Endodermal cell (in vitro differentiated cells): ENCODE results near the gene FOXL3. TPM values are rescaled to one million over a fixed set of nuclear protein-coding genes. Genes with fewer than 3 reads are reported as not detected.

Experiments used
- DNase-seq: peaks from one replicate; pipeline ENCODE4 v3.0.0-alpha.2; 2017
- H3K27ac ChIP-seq: 2 replicates; pipeline ENCODE4 v1.5.1; 2013; ENCODE audit warnings: mild to moderate bottlenecking, low read depth, low read length, moderate library complexity
- H3K27me3 ChIP-seq: 2 replicates; pipeline ENCODE4 v1.6.1; 2013; ENCODE audit warnings: mild to moderate bottlenecking, low read length, moderate library complexity; ENCODE audit not compliant: insufficient read depth, control insufficient read depth, poor library complexity, severe bottlenecking
- H3K36me3 ChIP-seq: 2 replicates; pipeline ENCODE4 v1.7.0; 2013; ENCODE audit warnings: mild to moderate bottlenecking, low read length, moderate library complexity; ENCODE audit not compliant: control insufficient read depth, insufficient read depth
- H3K4me1 ChIP-seq: one replicate; pipeline ENCODE4 v1.7.0; 2013; ENCODE audit warnings: low read length; ENCODE audit not compliant: control insufficient read depth, insufficient read depth
- H3K4me3 ChIP-seq: 2 replicates; pipeline ENCODE4 v1.5.1; 2013; ENCODE audit warnings: mild to moderate bottlenecking, low read length, moderate library complexity
- H3K9ac ChIP-seq: 2 replicates; pipeline ENCODE4 v1.6.1; 2013; ENCODE audit warnings: mild to moderate bottlenecking, low read length, moderate library complexity; ENCODE audit not compliant: poor library complexity, severe bottlenecking; ENCODE audit errors: extremely low read depth
- H3K9me3 ChIP-seq: 2 replicates; pipeline ENCODE4 v1.6.1; 2013; ENCODE audit warnings: mild to moderate bottlenecking, low read length, moderate library complexity; ENCODE audit not compliant: control insufficient read depth
- H3K27ac Mint-ChIP-seq: 2 replicates; pipeline ENCODE4 v1.8.0; 2020; ENCODE audit warnings: mixed read lengths
- H3K27me3 Mint-ChIP-seq: 2 replicates; pipeline ENCODE4 v1.8.0; 2021; ENCODE audit warnings: mild to moderate bottlenecking, mixed read lengths; ENCODE audit not compliant: insufficient read depth
- H3K36me3 Mint-ChIP-seq: 2 replicates; pipeline ENCODE4 v1.8.0; 2020; ENCODE audit warnings: low read depth, mixed read lengths
- H3K4me1 Mint-ChIP-seq: 2 replicates; pipeline ENCODE4 v1.8.0; 2020; ENCODE audit warnings: mixed read lengths
- H3K4me3 Mint-ChIP-seq: 2 replicates; pipeline ENCODE4 v1.8.0; 2020; ENCODE audit warnings: mild to moderate bottlenecking, moderate library complexity, mixed read lengths
- H3K9me3 Mint-ChIP-seq: 2 replicates; pipeline ENCODE4 v1.8.0; 2020; ENCODE audit warnings: mild to moderate bottlenecking, mixed read lengths
- WGBS, 2 experiments: methylation state at CpG; one replicate each; pipeline versions ENCODE4 v1.1.5 to v1.1.7; 2013; ENCODE audit warnings: missing lambda C conversion rate in 2 of 2, mixed read lengths in 1 of 2; ENCODE audit not compliant: insufficient coverage in 1 of 2, insufficient read length in 1 of 2; 5-methylcytosine and 5-hydroxymethylcytosine counted together
- total RNA-seq, 2 donors: library from RNA; stranded (reverse); fragmentation: NEBNext Ultra II Directional in 1 of 2; extraction: Animal tissue kit (Norgen Biotek cat#: 25700) in 1 of 2; gene quantifications; 2 replicates in 1 of 2; 3 replicates in 1 of 2; pipeline ENCODE4 v1.2.1, GENCODE V29; 2021
- TF ChIP-seq, protein P1 (sequence below): fragments of 200-600 bp; sonication (generic); conservative IDR thresholded peaks from 2 replicates; pipeline ENCODE4 v1.5.0; 2021; ENCODE audit warnings: antibody characterized with exemption, mild to moderate bottlenecking

Gene FOXL3
- total RNA-seq, 2 donors from 2014 or later, result not detected

GRCh38 chr7:289209-289755, 688 bp upstream of the FOXL3 start:
- no peaks in the 10 kb centered on the region for H3K36me3 Mint-ChIP-seq
- Histone ChIP-seq H3K4me3 (no peak overlapping the region), H3K27me3 (peaks cover 47% of the 10 kb centered on the region), H3K4me1 (no peaks in the 10 kb centered on the region), H3K27ac (no peak overlapping the region), H3K9ac (no peak overlapping the region), H3K36me3 (no peaks in the 10 kb centered on the region), H3K9me3 (no peaks in the 10 kb centered on the region)
- WGBS, 2 experiments, result 87% methylated on average over 25 to 46 of the region's 46 CpGs
- H3K4me3 Mint-ChIP-seq, result no peak overlapping the region
- H3K9me3 Mint-ChIP-seq, result no peaks in the 10 kb centered on the region
- TF ChIP-seq, protein P1, sequence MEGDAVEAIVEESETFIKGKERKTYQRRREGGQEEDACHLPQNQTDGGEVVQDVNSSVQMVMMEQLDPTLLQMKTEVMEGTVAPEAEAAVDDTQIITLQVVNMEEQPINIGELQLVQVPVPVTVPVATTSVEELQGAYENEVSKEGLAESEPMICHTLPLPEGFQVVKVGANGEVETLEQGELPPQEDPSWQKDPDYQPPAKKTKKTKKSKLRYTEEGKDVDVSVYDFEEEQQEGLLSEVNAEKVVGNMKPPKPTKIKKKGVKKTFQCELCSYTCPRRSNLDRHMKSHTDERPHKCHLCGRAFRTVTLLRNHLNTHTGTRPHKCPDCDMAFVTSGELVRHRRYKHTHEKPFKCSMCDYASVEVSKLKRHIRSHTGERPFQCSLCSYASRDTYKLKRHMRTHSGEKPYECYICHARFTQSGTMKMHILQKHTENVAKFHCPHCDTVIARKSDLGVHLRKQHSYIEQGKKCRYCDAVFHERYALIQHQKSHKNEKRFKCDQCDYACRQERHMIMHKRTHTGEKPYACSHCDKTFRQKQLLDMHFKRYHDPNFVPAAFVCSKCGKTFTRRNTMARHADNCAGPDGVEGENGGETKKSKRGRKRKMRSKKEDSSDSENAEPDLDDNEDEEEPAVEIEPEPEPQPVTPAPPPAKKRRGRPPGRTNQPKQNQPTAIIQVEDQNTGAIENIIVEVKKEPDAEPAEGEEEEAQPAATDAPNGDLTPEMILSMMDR, result no peak
- H3K27ac Mint-ChIP-seq, result no peak overlapping the region
- peak; percentile 15 for DNase-seq
- H3K27me3 Mint-ChIP-seq, result peaks cover 81% of the 10 kb centered on the region
- H3K4me1 Mint-ChIP-seq, result no peaks in the 10 kb centered on the region

DNA sequence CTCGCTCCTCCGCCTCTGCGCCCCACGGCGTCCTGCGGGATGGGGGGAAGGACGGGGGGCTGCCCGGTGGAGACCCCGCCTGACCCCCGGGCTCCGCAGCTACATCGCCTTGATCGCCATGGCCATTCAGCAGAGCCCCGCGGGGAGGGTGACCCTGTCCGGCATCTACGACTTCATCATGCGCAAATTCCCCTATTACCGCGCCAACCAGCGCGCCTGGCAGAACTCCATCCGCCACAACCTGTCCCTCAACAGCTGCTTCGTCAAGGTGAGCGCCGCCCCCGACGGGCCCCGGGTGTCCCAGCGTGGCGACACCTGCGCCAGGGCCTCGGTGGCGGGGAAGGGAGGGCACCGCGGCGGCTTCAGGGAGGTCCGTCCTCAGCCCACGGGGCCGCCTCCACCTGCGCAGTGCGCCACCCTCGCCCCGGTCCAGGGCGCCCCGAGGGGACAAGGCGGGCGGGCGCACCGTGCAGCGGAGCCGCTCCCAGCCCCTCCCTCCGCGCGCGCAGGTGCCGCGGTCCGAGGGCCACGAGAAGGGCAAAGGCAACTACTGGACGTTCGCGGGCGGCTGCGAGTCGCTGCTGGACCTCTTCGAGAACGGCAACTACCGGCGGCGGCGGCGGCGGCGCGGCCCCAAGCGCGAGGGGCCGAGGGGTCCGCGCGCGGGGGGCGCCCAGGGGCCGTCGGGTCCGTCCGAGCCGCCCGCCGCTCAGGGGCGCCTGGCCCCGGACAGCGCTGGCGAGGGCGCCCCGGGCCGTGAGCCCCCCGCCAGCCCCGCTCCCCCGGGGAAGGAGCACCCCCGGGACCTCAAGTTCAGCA, 793 bp downstream of the FOXL3 start:
- no peak overlapping the region for H3K27ac ChIP-seq
- H3K36me3 ChIP-seq, result no peaks in the 10 kb centered on the region
- H3K27me3 Mint-ChIP-seq, result peaks cover 75% of the 10 kb centered on the region
- DNase-seq, result peak; percentile 21
- no peak overlapping the region for H3K27ac Mint-ChIP-seq
- peaks cover 47% of the 10 kb centered on the region for H3K27me3 ChIP-seq
- no peak overlapping the region for H3K4me3 ChIP-seq
- H3K4me1 Mint-ChIP-seq, result no peaks in the 10 kb centered on the region
- no peak overlapping the region for H3K9ac ChIP-seq
- WGBS, 2 experiments, result 70 to 80% methylated on average over 58 to 102 of the region's 102 CpGs
- no peaks in the 10 kb centered on the region for H3K9me3 ChIP-seq
- no peaks in the 10 kb centered on the region for H3K4me1 ChIP-seq
- H3K4me3 Mint-ChIP-seq, result peak overlapping the region; percentile 33
- no peaks in the 10 kb centered on the region for H3K36me3 Mint-ChIP-seq
- no peaks in the 10 kb centered on the region for H3K9me3 Mint-ChIP-seq
- TF ChIP-seq, protein P1, result no peak

- H3K4me3 ChIP-seq, result no peak overlapping the region
- no peak overlapping the region for H3K27ac Mint-ChIP-seq
- no peaks in the 10 kb centered on the region for H3K36me3 ChIP-seq
- H3K36me3 Mint-ChIP-seq, result no peaks in the 10 kb centered on the region
- H3K9ac ChIP-seq, result no peak overlapping the region
- no peak overlapping the region for H3K27ac ChIP-seq
- H3K9me3 ChIP-seq, result no peaks in the 10 kb centered on the region
- peak; percentile 16 for DNase-seq
- H3K27me3 Mint-ChIP-seq, result peaks cover 71% of the 10 kb centered on the region
- no peaks in the 10 kb centered on the region for H3K4me1 Mint-ChIP-seq
- 88 to 89% methylated on average over 18 to 21 of the region's 21 CpGs for WGBS, 2 experiments
- no peaks in the 10 kb centered on the region for H3K9me3 Mint-ChIP-seq
- H3K4me1 ChIP-seq, result no peaks in the 10 kb centered on the region
- TF ChIP-seq, protein P1, result no peak
- H3K27me3 ChIP-seq, result peaks cover 47% of the 10 kb centered on the region
- H3K4me3 Mint-ChIP-seq, result no peak overlapping the region
Observed at GRCh38 chr7:291373-292092, 1.6 kb downstream of the FOXL3 start.
